Glutamatergic neuron (in vitro differentiated cells): ENCODE measurements around the gene SRP14. TPM values are rescaled to one million over a fixed set of nuclear protein-coding genes. Genes with fewer than 3 reads are reported as not detected.

Source experiments
- DNase-seq: peaks from one replicate; pipeline ENCODE4 v3.0.0; 2022
- H3K27ac Mint-ChIP-seq: one replicate; pipeline ENCODE4 v1.8.0; 2020; ENCODE audit warnings: mild to moderate bottlenecking, mixed read lengths, inconsistent platforms; ENCODE audit not compliant: unreplicated experiment
- H3K27me3 Mint-ChIP-seq: one replicate; pipeline ENCODE4 v1.8.0; 2020; ENCODE audit warnings: mild to moderate bottlenecking, moderate library complexity, mixed read lengths, inconsistent platforms; ENCODE audit not compliant: unreplicated experiment
- H3K36me3 Mint-ChIP-seq: one replicate; pipeline ENCODE4 v1.8.0; 2020; ENCODE audit warnings: mild to moderate bottlenecking, mixed read lengths, inconsistent platforms; ENCODE audit not compliant: unreplicated experiment
- H3K4me1 Mint-ChIP-seq: one replicate; pipeline ENCODE4 v1.8.0; 2020; ENCODE audit warnings: mild to moderate bottlenecking, low read depth, mixed read lengths, inconsistent platforms; ENCODE audit not compliant: unreplicated experiment
- H3K4me3 Mint-ChIP-seq: one replicate; pipeline ENCODE4 v1.8.0; 2020; ENCODE audit warnings: mild to moderate bottlenecking, mixed read lengths, inconsistent platforms; ENCODE audit not compliant: unreplicated experiment
- H3K9me3 Mint-ChIP-seq: one replicate; pipeline ENCODE4 v1.8.0; 2020; ENCODE audit warnings: mild to moderate bottlenecking, moderate library complexity, mixed read lengths, inconsistent platforms; ENCODE audit not compliant: unreplicated experiment
- total RNA-seq: library from RNA; stranded (reverse); fragmentation: NEBNext Ultra II Directional; extraction: Animal tissue kit (Norgen Biotek cat#: 25700); gene quantifications from one replicate; pipeline ENCODE4 v1.2.1, GENCODE V29; 2021; ENCODE audit not compliant: unreplicated experiment
- TF ChIP-seq, protein P1 (sequence below): fragments of 200-600 bp; sonication (generic); IDR thresholded peaks from one replicate; pipeline ENCODE4 v1.5.0; 2021; ENCODE audit not compliant: partially characterized antibody, unreplicated experiment

SRP14 gene
- total RNA-seq, 1 donor from 2014 or later: 246 TPM

DNA sequence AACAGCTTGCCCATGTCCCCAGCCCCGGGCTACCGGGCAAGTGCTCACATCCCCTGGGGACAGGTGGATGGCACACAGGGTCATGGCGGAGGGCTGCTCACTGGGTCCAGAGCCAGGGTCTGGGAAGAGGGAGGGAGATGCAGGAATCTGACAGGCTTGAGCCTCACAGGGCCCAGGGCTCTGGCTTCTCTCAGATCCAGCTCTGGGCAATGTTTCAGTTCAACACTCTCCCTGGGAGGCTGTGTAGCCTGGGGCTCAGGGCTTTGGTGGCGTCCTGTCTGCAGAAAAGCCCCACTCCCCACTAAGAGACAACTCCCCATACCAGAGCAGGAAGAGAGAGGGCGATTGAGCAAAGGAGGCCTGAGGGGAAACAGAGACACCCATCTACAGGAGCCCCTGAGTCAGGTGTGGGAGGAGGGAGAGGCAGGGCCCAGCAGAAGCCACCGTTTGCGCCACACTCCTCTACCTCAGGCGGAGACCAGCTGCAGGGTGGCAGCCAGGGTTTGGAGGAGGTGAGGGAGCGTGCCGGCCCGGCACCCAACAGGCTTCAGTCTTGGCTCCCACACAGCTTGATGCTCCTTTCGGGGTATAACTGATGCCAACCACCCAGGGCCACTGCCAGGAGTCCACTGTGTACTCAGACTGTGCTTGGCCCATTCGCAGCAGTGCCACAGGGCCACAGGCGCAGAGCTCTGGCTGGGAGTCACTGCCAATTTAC lies 16.8 kb upstream of the SRP14 start:
- no peak for DNase-seq
- Mint-ChIP-seq H3K27me3 (no peaks in the 10 kb centered on the region), H3K27ac (no peak overlapping the region), H3K36me3 (peaks cover 5% of the 10 kb centered on the region), H3K9me3 (peaks cover 2% of the 10 kb centered on the region), H3K4me1 (no peaks in the 10 kb centered on the region), H3K4me3 (no peak overlapping the region)
- TF ChIP-seq, protein P1, sequence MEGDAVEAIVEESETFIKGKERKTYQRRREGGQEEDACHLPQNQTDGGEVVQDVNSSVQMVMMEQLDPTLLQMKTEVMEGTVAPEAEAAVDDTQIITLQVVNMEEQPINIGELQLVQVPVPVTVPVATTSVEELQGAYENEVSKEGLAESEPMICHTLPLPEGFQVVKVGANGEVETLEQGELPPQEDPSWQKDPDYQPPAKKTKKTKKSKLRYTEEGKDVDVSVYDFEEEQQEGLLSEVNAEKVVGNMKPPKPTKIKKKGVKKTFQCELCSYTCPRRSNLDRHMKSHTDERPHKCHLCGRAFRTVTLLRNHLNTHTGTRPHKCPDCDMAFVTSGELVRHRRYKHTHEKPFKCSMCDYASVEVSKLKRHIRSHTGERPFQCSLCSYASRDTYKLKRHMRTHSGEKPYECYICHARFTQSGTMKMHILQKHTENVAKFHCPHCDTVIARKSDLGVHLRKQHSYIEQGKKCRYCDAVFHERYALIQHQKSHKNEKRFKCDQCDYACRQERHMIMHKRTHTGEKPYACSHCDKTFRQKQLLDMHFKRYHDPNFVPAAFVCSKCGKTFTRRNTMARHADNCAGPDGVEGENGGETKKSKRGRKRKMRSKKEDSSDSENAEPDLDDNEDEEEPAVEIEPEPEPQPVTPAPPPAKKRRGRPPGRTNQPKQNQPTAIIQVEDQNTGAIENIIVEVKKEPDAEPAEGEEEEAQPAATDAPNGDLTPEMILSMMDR: no peak

GRCh38 chr15:40054855-40055575 lies 16.0 kb upstream of the SRP14 start:
- TF ChIP-seq, protein P1: no peak

GRCh38 chr15:40054605-40054854 lies 15.5 kb upstream of the SRP14 start:
- H3K36me3 Mint-ChIP-seq: peaks cover 5% of the 10 kb centered on the region
- no peaks in the 10 kb centered on the region for H3K27me3 Mint-ChIP-seq
- no peak overlapping the region for H3K27ac Mint-ChIP-seq
- DNase-seq: no peak
- peaks cover 1% of the 10 kb centered on the region for H3K9me3 Mint-ChIP-seq
- H3K4me1 Mint-ChIP-seq: no peaks in the 10 kb centered on the region
- TF ChIP-seq, protein P1: no peak
- H3K4me3 Mint-ChIP-seq: no peak overlapping the region

More at GRCh38 chr15:40054855-40055575, 16.0 kb upstream of the SRP14 start:
- Mint-ChIP-seq H3K9me3 (peaks cover 2% of the 10 kb centered on the region), H3K27ac (no peak overlapping the region), H3K4me3 (no peak overlapping the region), H3K36me3 (peaks cover 5% of the 10 kb centered on the region), H3K4me1 (no peaks in the 10 kb centered on the region), H3K27me3 (no peaks in the 10 kb centered on the region)
- DNase-seq: no peak

DNA sequence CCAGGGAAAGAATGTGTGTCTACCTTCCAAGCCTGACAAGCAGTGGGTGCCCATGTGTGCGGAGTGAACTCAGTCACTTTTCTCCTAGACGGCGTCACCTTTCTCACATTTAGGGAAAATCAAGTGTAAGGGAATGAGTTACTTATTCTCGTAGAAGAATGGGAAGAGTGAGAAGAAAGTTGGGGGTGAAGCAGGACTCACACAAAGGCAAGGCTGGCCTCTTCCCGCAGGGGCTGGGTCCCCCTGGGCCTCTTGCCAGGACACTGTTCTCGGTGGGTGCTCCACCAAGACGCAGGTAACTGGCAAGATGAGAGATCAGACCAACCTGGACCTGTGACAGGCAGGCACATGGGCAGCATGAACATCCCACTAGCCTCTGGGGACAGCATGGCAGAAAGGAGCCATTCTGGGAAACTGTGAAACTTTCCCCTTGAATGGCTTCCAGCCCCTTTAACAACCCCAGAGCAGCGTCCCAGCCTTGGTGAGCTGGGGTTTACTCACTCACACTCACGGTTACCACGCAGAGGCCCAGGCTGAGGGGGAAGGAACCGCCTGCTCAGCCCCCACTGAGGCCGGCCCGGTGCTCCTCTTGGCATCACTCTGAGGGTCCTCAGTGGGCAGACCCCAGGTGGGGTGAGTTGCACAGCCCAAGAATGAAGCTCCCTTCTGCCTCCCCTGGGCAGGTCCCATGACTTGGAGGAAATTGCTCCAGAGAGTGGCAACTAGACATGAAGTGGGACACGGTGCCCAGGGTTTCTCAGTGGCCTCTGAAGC lies 15.0 kb upstream of the SRP14 start:
- TF ChIP-seq, protein P1: no peak
- Mint-ChIP-seq H3K9me3 (no peaks in the 10 kb centered on the region), H3K27me3 (no peaks in the 10 kb centered on the region), H3K36me3 (peaks cover 5% of the 10 kb centered on the region), H3K4me1 (no peaks in the 10 kb centered on the region), H3K27ac (no peak overlapping the region), H3K4me3 (no peak overlapping the region)
- DNase-seq: no peak
